CMK (cell line): ENCODE data around the gene ANKRD10.
"Not testable (repeated sequence)": the region's sequence is repeated elsewhere in the genome, so short reads cannot be mapped to it uniquely, and the experiment has no call there.

Experiments
- DNase-seq: peaks from one replicate; pipeline ENCODE4 v3.0.0-alpha.2; 2010; ENCODE audit warnings: low read depth

ANKRD10 gene

DNA sequence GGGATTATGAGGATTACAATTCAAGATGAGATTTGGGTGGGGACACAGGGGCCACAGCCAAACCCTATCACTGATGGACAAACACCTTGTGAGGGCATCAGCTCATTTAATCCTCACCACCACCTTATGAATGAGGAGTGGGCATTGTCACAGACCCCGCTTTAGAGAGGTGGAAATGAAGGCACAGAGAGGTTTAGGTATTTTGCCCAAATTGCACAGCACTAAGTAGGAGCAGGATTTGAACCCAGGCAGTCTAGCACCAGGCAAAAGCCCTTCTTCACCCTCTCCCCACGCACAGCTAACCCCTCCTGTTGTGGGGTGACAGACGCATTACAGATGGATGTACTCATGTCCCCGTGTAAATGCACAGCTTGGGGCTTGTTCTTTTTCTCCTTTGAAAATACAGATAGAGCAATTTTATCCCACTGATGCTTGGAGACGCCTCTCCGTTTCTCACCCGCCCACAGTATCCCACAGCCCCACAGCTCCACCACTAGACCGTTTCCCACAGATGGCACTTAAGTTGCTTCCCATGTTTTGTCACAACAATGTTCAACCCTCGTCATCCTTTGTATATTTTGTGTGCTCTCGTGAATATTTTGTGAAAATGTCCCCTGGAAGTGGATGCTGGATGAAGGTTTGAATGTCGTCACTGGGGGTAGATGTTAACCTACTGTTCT is 48.2 kb downstream of the ANKRD10 start:
- DNase-seq: no peak

DNA sequence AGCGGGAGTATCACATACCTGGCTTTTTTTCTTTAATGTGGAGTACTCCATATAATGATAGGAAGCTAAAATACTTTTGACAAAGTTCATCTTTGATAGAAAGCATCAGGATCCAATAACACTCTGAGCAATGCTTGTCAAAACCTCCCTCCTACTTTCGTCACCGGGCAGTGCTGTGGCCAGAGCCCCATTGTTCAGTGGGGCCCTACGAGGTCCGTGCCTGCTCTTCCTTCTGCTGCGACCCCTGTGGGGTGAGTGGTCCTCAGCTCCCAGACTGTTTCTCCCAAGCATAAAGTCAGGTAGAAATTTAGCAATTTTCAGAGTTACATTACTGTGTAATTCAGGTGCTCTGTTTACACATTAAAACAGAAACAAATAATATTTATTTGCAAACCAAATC is 51.2 kb downstream of the ANKRD10 start:
- no peak for DNase-seq

DNA sequence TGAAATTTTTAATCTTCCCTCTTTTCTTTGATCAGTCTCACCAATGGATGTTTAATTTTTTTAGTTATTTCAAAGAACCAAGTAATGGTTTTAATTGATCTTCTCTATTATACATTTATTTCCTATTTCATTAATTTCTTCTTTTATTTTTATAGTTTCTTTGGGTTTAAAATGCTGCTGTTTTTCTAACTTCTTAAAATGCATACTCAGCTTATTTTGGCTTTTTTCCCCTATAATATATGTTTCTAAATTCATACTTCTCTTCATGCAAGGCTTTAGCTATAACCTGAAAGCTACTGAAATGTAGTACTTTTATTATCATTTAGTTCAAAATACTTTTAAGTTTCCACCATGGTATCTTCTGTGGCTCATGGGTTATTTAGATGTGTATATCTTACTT is 53.9 kb downstream of the ANKRD10 start:
- DNase-seq: no peak

DNA sequence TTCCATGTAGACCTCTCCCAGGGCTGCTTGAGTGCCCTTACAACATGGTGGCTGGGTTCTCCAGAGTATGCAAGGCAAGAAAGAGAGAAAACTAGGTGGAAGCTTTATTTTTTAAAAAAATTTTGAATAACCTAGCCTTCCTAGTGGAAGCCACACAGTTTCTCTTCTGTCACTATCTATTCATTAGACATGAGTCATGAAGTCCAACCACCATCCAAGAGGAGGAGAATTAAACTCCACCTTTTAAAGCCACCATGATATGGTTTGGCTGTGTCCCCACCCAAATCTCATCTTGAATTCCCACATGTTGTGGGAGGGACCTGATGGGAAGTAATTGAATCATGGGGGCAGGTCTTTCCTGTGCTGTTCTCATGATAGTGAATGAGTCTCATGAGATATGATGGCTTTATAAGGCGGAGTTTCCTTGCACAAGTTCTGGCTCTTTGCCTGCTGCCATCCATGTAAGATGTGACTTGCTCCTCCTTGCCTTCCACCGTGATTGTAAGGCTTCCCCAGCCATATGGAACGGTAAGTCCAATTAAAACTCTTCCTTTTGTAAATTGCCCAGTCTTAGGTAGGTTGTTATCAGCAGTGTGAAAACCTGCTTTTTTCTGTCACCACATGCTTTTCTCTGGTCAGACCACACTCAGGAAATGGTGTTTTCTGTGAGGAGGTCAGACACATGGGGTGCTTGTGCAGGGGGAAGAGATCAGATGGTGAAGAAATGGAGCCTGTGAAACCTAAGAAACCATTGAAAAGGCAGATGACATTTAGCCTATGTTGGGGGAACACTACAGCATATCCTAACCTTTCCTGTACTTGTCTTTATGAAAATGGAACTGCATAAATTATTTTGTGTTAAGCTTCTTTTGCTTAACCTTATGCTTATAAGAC is 57.7 kb downstream of the ANKRD10 start:
- DNase-seq: peak; percentile 8

- DNase-seq: no peak
These were observed 59.5 kb downstream of the ANKRD10 start for GRCh38 chr13:110855363-110855762.

GRCh38 chr13:110854866-110855265 is 60.0 kb downstream of the ANKRD10 start:
- no peak for DNase-seq

- DNase-seq: no peak
These were observed 61.6 kb downstream of the ANKRD10 start for GRCh38 chr13:110853235-110853721.

DNA sequence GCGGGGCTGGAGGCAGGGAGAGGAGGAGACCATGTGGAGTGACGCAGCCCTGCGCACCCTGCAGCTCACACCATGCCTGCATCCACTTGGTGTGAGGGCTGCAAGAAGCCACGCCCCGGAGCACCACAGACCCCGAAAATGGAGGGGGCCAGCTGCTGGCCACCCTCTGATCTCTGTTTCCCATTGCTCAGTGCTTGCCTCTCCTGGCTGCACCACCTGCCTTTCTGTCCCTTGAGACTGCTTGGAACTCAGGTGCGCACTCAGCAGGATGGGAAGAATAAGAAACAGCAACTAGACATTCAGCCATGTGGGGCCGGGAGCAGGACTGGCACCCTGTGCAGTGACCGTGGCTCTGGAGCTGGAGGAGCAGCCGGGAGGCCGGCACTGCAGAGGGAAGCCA is 64.0 kb downstream of the ANKRD10 start:
- DNase-seq: no peak

DNA sequence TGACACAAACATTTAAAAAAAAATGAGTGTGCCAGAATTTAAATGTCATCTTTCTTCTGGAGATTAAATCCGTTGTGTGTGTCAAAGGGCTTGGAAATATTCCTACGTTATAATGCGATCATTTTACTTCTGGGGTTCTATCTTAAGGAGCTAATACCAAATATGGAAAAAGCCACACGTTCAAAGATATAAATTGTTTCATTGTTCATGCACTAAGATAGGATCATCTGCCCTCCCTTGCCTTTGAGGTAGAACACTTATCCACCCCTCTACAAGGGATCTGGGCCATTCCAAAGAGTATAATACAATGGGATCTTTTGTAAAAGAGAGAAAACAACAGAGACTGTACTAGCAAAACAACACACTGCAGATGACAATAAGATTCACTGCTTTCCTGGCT is 64.9 kb downstream of the ANKRD10 start:
- no peak for DNase-seq

DNA sequence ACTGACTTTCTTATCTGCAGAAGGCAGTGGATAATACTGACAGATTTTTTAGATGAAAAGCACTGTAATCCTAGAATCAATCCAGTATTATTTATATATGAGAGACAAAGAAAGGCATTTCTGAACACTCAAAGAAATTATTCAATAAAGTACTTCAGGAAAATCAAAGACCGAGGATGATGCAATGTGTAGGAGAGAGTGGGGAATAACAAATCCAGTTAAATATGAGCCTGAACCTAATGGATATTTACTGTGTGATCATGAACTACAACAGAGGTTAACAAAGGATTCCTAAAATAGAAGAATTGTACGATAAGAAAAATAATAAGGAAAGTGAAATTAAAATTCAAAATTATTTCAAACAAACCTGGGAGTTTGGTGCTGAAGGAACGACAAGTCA is 69.3 kb downstream of the ANKRD10 start:
- DNase-seq: no peak

DNA sequence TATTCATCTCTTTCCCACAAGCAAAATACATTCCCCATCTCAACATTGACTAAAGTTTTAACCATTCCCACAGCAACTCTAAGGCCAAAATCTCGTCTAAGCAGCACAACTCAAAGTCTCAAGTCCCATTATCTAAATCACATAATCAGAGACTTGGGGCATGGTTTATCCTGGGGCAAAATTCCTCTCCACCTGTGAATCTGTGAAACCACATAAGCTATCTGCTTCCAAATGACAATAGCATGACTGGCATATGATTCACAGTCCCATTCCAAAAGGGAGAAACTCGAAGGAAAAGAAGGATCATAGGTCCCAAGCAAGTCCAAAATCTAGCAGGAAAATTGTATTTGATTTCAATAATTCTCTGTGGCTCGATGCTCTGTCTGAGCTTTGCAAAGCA is 73.0 kb downstream of the ANKRD10 start:
- DNase-seq: no peak

DNA sequence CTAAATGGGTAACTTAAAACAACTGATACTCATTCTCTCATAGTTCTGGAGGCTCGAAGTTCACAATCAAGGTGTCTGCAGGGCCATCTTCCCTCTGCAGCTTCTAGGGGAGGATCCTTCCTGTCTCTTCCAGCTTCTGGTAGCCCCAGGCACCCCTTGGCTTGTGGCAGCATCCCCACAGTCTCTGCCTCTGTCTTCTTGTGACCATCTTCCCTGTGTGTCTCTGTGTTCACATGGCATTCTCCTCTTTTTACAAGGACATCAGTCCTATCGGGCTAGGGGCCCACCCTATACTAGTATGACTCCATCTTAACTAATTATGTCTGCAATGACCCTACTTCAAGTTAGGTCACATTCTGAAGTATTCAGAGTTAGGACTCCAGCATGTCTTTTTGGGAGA is 73.5 kb downstream of the ANKRD10 start:
- DNase-seq: no peak

DNA sequence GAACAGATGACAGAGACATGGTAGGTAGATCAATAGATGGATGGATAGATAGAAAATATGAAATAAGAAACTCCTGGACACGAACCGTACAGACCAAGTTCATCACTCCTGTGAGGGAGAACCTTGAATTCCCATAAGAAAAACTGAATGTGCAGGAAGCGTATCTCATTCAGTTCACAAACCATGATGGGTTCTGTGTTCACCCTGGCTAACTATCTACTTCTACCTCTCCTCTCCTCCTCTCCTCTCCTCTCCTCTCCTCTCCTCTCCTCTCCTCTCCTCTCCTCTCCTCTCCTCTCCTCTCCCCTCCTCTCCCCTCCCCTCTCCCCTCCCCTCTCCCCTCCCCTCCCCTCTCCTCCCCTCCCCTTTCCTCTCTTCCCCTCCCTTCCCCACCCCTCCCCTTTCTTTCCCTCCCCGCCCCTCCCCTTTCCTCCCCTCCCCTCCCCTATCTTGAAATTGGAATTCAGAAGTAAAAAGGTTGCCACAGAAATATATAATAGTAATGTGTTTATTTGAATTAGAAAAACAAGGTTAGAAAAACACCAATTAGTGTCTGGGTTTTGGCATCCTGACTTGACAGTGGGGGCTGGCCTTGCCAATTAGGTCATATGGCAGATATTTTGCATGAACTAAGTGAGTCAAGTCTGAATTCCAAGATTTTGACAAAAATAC is 75.9 kb downstream of the ANKRD10 start:
- DNase-seq: no peak

DNA sequence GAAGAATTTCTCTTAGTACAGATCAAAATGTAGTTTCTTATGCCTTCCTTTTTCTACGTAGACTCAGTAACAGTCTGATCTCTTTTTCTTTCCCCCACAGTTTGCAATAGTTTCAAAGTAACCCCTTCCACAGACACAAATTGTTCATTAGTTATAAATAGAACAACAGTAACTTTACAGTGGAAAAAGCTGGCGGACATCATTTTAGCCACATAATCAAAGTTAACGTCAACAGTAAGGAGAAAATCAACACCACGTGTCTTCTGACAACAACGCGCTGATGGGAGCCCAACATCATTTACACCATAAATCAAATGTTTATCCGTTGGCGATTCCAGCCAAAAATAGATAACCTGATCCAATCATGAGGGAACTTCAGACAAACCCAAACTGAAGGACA is 76.8 kb downstream of the ANKRD10 start:
- DNase-seq: no peak

DNA sequence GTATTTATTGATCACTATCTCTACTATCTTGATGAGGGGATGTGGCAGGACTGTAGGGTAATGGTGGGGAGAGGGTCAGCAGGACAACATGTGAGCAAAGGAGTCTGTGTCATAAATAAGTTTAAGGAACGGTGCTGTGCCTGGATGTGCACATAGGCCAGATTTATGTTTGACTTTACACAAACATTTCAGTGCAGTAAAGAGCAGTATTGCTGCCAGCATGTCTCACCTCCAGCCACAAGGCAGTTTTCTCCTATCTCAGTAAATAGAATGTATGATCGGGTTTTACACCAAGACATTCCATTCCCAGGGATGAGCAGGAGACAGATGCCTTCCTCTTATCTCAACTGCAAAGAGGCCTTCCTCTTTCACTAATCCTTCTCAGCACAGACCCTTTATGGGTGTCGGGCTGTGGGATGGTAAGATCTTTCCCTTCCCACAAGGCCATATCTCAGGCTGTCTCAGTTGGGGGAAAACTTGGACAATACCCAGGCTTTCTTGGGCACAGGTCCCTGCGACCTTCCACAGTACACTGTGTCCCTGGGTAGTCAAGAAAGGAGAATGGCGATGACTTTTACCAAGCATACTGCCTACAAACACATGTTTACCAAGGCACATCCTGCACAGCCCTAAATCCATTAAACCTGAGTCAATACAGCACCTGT is 77.3 kb downstream of the ANKRD10 start:
- DNase-seq: not testable (repeated sequence)

GRCh38 chr13:110836605-110836903 is 78.3 kb downstream of the ANKRD10 start:
- no peak for DNase-seq

DNA sequence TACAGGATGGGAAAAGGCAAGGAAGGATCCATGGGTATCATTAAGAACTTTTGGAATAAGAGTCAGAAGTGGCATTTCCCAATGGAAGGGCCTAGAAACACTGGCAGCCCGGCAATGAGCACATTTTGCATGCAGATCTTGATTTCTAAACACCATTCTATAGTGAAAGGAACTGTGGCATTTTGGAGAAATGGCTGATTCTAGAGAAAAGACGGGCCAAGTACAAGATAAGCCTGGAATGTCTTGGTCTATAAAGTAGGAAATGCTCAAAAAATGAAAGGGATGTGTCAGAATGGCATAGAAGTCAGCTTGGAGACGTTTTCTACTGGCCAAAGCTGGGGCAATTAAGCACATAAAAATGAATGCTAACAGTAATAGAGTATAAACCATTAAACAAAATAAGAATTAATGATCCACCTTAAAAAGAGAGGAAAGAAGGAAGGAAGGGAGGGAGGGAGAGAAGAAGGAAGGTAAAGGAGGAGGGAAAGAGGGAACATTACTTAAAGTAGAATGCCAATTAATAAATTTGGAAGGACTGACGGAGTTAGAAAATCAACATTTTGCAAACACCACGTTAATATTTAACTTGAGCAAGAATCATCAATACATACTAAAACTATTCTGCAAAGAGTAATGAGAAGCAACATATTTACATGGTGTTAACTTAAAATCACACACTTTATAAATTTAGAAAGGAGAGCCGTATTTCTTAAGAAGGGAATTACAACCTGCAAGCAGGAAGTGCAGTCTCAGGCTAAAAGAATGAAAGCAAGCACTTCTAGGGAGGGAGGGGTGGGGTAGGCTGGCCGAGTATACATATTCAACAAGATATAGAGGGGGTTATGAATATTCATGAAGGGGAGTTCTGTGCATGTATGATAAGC is 78.9 kb downstream of the ANKRD10 start:
- DNase-seq: no peak

- DNase-seq: no peak
These were observed 80.3 kb downstream of the ANKRD10 start for GRCh38 chr13:110834572-110834971.

GRCh38 chr13:110832531-110832930 is 82.3 kb downstream of the ANKRD10 start:
- no peak for DNase-seq

DNA sequence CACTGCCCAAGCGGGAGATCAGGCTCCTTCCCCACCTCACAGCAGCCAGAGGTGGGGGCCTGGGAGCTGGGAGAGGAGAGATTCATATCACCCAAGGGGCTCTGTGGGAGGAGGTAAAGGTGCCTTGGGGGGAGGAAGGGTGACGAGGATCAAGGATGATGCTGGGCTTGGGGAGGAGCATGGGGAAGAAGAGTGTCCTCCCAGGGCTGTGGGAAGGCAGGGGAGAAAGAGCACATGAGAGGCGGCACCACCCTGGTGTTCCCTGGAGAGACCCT is 82.7 kb downstream of the ANKRD10 start:
- DNase-seq: no peak

DNA sequence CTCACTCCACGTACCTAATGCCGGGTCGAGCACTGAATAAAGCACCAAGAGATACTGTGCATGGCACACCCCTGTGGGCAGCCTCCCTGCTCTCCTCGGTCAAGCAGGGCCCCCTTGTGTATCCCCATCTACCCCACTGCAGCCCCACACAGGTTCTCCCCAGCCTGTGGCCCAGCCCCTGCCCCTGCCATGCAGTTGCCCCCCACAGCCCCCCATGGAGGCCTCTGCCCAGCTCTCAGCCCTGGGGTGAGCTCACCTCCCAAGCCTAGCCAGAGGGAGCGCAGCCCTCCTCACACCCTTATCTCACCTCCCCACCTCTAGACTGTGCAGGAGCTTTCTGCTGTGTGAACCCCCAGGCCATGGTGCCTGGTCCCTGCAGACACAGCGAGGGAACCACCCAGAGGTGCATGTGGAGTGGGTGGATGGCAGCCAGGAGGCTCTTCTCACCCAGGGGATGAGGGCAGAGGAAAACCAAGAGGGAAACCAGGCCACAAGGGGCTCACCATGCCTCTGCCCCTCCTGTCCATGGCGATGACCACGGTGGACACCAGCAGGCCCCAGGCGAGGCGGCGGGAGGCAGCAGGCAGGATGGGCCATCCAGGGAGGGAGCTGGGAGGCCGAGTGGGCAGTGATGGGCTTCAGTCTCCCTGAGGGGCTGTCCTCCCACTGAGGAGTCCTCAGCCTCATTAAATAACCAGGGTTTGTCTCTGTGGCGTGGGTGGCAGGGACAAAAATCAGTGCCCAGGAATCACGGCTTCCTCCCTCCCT is 83.2 kb downstream of the ANKRD10 start:
- DNase-seq: no peak
